ENCODE data around the gene HACE1.

DNA sequence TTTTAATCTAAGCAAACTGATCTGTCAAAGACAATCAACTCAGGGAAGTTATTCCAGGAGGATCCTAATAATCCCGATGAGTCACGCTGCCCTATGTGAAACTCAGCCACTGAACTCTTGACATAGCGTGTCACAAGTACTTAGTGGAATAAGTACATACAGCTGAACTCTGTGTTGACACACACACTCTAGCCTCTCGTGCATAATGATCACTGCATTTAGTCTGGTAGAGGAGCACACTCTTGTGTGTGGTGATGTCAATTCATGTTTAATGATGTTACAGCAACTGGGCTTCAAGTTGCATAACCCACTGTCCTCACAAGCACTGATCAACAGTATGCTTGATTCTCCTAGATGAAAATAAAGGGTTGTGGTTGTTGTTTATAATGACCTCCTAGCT is 148.3 kb downstream of the HACE1 start:
- TF ChIP-seq, protein P1, sequence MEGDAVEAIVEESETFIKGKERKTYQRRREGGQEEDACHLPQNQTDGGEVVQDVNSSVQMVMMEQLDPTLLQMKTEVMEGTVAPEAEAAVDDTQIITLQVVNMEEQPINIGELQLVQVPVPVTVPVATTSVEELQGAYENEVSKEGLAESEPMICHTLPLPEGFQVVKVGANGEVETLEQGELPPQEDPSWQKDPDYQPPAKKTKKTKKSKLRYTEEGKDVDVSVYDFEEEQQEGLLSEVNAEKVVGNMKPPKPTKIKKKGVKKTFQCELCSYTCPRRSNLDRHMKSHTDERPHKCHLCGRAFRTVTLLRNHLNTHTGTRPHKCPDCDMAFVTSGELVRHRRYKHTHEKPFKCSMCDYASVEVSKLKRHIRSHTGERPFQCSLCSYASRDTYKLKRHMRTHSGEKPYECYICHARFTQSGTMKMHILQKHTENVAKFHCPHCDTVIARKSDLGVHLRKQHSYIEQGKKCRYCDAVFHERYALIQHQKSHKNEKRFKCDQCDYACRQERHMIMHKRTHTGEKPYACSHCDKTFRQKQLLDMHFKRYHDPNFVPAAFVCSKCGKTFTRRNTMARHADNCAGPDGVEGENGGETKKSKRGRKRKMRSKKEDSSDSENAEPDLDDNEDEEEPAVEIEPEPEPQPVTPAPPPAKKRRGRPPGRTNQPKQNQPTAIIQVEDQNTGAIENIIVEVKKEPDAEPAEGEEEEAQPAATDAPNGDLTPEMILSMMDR (conservative IDR thresholded peaks at IDR 0.05 in 1 of 2, IDR thresholded peaks at IDR 0.05 in 1 of 2; ENCODE audit: extremely low read depth in 1 of 2, insufficient read depth in 1 of 2, low read depth in 1 of 2, low read length in 2 of 2) = no peak
- TF ChIP-seq EZH2 (IDR thresholded peaks at IDR 0.05; ENCODE audit: borderline replicate concordance, low read length) = no peak

Data from mammary epithelial cell (primary cell).